Activated CD4-positive, alpha-beta T cell treated with anti-CD3 and anti-CD28 coated beads, Interleukin-10, Interleukin-2, amounts not matched to agents 100 ng/mL and 50 ng/mL, durations not matched to agents 16 hours and 8 hours (primary cell): Measurements from ENCODE around the gene PTPRD.

ENCODE experiments used
- DNase-seq: peaks from one replicate; pipeline ENCODE4 v3.0.0-alpha.2; 2020

Gene PTPRD

DNA sequence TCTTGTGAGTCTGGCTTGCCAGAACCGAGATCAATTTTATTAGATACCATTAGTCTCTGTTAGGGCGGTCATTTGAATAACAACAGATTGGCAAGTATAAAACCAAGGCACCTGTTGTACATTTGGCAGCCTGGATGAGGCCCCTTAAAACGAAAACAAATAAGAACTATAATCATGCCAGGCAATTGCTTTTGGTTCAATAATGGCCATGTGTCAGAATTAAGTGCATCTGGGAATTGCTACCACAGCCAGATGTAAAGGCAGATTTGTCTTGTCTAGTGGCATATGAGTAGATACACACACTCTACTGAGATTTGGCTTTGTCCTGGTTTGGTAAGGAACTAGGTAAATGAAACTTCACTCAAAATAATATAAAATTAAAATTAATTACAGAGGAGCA, 1767.0 kb downstream of the PTPRD start:
- DNase-seq, result no peak

DNA sequence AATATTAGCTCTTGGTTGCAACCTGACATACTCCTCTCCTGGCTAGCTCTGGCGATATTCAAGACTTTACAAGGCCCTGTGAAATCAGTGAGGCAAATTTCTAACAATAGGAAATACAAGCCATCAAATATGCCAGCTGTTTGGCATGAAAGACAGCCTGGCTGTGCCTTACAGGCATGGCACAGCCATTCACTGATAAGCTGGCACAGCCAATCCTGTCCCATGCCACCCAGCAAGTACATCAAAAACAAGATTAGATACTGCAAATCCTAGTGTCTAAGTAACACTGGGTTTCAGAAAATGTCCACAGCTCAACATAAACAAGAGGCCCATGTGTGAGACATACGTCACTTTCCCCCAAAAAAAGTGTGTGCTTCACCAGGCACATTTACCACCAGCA, 1767.4 kb downstream of the PTPRD start:
- no peak for DNase-seq

DNA sequence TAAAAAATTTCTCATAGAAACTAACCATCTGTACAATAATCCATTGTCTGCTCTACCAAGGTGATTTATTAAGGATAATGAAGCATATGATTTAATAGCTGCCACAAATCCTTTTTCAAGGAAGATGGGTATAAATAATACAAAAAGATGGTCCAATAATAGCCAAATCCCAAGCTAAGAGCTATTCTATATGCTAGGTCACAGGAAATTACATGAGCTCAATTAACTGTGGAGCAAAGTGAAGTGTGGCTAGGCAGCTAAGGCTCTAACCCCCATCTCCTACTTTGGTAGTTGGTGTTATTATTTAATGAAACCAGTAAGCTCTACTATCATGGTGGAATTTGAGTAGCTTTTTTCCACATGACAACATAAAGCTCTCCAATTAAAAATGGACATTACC, 1768.3 kb downstream of the PTPRD start:
- no peak for DNase-seq

DNA sequence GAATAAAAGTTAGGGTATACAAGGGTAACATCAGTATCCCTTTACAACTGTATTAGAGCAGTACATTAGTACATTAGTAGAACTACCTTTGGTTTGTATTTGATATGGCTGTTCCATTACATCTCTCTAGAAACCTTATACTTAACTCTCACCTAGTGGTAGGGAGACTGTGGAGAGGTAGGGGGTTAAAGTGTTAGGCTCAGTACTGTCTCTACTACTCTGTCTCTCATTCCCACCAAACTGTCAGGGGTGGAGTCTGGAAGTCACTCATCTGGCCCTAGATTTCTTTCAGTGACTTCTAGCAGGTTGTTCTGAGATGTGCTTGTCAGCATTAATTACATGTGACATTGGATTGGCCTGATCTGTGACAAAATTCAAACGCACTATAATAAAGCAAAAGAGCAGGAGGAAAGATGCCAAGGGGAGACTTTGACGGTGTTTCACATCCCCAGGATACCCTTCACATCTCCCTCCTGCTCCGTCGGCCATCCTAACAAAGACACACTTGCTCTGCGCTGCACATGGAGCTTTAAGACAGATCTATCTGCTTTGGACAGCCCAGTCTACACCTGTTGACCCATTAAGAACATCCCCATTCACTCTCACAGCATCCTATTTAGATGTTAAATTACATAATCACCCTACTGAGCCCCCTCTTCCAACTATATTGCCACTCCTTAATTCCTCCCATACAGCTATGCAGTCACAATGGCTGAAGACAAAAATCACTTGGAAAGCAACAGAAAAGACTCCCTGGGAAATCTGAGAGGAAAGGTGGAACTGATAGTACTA, 1770.2 kb downstream of the PTPRD start:
- DNase-seq, result no peak

DNA sequence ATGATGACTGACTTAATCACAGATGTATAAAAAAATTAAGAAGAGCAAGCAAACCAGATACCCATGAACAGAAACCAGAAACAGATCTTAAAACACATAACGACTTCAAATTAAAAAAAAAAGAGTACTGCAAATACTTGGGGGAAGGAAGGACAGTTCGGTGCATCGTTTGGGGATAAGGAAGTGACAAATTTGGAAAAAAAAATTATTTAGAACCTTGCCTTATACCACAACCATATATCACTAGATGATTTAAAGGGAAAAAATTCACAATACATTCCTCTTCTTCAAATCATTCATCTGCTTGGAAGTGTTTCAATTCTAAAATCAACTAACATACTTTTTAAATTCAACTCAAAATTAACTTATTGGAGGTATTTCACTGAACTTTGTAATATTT, 1774.7 kb downstream of the PTPRD start:
- DNase-seq, result no peak

DNA sequence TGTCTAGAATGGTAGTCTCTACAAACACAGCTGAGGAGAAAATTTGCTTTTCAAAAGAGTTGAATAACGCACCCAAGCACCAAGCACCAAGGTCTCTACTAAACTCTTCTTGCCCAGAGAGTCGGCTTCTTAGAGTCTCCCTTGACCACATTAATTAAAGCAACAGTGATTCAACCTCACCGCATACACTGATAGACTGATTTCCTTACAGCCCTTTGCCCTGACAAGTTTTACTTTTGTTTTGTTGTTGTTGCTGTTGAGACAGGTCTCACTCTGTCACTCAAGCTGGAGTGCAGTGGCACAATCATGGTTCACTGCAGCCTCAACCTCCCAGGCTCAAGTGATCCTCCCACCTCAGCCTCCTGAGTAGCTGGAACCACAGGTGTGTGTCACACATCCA, 1777.5 kb downstream of the PTPRD start:
- no peak for DNase-seq

GRCh38 chr9:8832955-8833354, 1779.8 kb downstream of the PTPRD start:
- no peak for DNase-seq

- no peak for DNase-seq
Measured at GRCh38 chr9:8832386-8832785, 1780.4 kb downstream of the PTPRD start.

- no peak for DNase-seq
Measured at GRCh38 chr9:8831568-8831967, 1781.2 kb downstream of the PTPRD start.

- no peak for DNase-seq
Measured at GRCh38 chr9:8826281-8826680, 1786.5 kb downstream of the PTPRD start.

DNA sequence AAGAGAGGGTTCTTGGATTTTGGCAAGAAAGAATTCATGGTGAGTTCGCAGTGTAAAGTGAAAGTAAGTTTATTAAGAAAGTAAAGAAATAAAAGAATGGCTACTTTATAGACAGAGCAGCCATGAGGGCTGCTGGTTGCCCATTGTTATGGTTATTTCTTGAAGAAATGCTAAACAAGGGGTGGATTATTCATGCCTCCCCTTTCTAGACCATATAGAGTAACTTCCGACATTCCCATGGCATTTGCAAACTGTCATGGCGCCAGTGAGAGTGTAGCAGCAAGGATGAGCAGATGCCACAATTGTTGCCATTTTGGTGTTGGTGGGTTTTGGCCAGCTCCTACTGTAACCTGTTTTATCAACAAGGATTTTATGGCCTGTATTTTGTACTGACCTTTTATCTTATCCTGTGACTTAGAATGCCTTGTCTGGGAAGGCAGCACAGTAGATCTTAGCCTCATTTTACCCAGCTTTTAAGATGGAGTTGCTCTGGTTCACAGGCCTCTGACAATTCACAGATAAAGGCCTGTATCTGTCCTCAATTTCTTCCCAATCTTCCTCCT, 1787.1 kb downstream of the PTPRD start:
- no peak for DNase-seq

DNA sequence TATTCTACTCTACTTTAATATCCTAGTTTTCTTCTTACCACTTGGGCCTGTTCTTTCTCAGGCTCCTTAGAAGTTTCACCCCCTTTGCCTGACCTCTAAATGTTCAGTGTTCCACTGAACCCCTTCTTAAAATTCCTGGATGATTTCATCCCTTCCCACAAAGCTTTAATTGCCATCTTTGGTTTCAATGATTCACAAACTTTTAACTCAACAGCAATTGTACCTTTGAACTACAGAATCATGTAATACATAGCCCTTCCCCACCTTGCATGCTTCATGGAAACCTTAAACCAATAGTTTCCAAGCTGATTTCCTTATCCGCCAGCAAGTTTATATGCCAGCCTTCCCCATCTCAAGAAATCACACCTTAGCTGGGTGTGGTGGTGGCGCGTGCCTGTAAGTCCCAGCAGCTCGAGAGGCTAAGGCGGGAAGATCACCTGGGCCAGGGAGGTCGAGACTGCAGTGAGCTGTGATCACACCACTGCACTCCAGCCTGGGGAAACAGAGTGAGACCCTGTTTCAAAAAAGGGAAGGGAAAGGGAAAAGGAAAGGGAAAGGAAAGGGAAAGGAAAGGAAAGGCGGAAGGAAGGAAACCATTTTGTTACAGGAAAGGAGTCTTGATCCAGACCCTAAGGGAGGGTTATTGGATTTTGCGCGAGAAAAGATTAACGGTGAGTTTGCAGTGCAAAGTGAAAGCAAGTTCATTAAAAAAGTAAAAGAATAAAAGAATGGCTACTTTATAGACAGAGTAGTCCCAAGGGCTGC, 1789.5 kb downstream of the PTPRD start:
- DNase-seq, result no peak

GRCh38 chr9:8822667-8823025, 1790.2 kb downstream of the PTPRD start:
- DNase-seq, result no peak

- peak; percentile 6 for DNase-seq
Measured at GRCh38 chr9:8821910-8822666, 1790.7 kb downstream of the PTPRD start.

- no peak for DNase-seq
Measured at GRCh38 chr9:8817335-8817734, 1795.5 kb downstream of the PTPRD start.

DNA sequence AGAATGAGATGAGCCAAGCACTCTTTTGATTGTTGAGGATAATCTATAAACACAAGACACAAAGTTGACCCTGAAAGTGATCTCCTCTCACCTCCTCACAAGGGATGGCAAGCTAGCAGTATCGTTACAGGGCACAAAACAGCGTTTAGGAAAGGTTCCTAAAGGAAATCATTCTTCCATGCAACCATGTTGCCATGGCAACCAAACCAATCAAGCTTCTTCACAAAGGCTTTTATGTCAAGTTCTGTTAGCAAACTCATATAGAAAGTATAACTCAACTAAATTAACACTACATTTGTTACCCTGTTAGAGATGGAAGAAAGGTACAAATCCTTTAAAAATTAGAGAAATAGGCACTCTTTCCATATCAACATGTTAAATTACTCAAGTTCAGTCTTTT, 1796.4 kb downstream of the PTPRD start:
- no peak for DNase-seq

DNA sequence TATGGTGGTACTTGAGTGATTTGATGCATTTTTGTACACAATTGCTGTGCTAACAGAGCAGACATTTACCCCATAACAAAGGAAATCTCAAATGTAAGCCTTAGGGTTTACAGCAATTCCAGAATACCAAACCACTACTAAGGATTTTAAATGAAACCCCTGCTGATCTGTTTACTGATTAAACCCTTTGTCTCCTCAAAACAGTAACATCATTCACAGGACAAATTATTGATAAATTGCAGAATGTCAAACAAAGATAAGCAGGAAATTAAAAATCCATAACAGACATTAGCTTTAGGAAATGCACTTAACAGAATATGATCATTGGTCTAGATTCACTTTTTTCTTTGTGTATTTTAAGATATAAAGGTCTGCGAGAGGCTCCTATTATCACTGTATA, 1796.9 kb downstream of the PTPRD start:
- no peak for DNase-seq

DNA sequence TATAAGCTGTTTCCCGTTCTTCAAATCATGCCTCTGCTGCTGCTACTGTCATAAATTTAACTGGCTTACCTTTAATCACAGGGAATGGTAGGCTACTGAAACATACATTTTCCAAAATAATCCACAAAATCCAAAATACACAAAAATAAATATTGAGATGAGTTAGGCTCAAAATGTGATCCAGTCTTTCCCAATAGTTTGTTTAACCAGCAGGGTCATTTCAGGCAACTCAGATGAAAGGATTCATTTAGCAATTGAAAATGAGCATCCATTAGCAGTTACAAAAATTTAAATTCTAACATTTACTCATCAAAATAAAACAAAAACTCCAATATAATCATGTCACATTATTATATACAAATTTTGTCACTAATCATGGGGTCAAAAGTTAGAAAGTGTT, 1797.6 kb downstream of the PTPRD start:
- DNase-seq, result no peak

GRCh38 chr9:8812888-8813287, 1799.9 kb downstream of the PTPRD start:
- no peak for DNase-seq

GRCh38 chr9:8809741-8810140, 1803.1 kb downstream of the PTPRD start:
- no peak for DNase-seq

DNA sequence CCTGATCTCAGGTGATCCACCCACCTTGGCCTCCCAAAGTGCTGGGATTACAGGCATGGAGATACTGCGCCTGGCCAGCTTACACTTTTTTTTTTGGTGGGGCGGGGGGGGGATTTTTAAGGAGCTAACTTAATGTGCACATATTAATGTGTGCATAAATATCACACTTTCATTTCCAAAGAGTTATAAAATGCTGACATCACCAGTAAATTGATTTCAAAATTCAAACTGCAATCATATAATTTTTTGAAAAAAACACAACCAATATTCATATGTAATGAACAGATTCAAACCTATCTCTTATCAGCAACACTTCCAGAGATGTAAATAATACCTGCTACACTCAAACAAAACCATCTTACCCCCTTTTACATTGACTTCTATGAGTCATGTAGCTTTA, 1806.7 kb downstream of the PTPRD start:
- no peak for DNase-seq

- peak; percentile 0 for DNase-seq
Measured at GRCh38 chr9:8804613-8805012, 1808.2 kb downstream of the PTPRD start.

- no peak for DNase-seq
Measured at GRCh38 chr9:8802242-8802641, 1810.6 kb downstream of the PTPRD start.

DNA sequence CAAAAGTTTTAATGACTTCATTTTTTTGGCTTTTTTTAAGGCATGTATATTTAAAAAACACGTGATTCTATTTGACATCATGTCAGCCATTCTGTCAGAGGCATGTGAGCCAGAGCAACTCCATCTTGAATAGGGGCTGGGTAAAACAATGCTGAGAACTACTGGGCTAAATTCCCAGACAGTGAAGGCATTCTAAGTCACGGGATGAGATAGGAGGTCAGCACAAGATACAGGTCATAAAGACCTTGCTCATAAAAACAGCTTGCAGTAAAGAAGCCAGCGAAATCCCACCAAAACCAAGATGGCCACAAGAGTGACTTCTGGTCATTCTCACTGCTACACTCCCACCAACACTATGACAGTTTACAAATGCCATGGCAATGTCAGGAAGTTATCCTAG, 1812.6 kb downstream of the PTPRD start:
- DNase-seq, result no peak
